HG03108 (cell line): ENCODE results near the gene KPNA3.
"Not testable (repeated sequence)": the region's sequence is repeated elsewhere in the genome, so short reads cannot be mapped to it uniquely, and the experiment has no call there.

Source experiments
- ATAC-seq: cut with Tn5 transposase; IDR thresholded peaks from one replicate; pipeline ENCODE4 v1.9.1; 2021; ENCODE audit warnings: moderate library complexity; ENCODE audit not compliant: unreplicated experiment

Gene KPNA3

DNA sequence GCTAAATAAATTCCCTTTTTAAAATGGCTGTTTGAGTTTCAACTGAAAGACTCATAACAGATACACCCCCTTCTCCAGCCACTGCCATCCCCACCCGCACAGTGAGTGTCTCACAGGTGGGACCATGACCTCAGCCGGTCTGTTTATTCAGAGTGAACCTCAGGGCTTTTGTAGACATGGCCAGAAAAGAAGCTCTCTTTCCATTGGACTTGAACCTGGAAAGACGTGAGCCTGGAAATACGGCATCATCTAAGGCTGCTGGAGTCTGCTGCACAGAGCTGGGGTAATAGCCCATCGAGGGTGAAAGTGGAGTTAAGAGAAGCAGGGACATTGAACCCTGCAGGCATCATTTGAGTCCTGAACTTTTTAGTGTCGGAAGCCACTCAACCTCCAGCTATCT lies 15.2 kb upstream of the KPNA3 start:
- no peak for ATAC-seq

DNA sequence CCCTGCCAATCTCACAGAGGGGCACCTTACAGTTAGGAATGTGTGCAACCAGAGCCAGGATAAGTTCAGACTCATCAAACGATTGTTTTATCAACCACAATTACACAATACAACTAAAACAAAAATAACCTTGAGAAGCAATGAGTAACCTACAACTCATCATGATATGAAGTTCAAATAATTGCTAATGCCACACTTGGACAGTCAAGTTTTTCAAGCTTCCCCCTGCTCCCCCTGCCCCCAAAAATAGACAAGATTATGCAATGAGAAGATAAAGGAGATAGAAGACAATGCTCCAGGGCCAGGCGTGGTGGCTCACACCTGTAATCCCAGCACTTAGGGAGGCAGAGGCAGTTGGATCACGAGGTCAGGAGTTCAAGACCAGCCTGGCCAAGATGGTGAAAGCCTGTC lies 13.6 kb upstream of the KPNA3 start:
- no peak for ATAC-seq

DNA sequence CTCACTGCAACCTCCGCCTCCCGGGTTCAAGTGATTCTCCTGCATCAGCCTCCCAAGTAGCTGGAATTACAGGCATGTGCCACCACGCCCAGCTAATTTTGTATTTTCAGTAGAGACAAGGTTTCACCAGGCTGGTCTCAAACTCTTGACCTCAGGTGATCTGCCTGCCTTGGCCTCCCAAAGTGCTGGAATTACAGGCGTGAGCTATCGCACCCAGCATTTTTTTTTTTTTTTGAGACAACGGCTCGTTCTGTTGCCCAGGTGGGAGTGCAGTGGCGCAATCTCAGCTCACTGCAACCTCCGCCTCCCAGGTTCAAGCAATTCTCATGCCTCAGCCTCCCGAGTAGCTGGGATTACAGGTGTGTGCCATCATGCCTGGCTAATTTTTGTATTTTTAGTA lies 10.6 kb upstream of the KPNA3 start:
- not testable (repeated sequence) for ATAC-seq

DNA sequence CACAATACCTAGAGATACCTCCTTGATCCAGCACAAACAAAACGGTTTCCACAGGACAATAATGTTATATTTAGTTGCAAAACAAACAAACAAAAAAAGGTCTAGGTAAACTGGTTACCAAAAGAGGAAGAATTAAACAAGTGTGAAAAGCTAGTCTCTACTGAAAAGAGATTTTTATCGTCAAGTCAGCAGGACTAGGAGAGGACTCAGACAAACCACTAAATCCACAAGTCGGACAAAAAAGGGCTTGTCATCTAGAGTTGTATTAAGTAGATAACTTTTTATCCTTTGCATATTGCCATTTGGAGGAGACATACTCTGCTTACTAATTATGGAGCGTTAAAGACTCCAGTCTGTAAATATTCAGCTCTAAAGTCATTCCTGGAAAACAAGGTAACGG lies 9.9 kb upstream of the KPNA3 start:
- ATAC-seq = no peak

DNA sequence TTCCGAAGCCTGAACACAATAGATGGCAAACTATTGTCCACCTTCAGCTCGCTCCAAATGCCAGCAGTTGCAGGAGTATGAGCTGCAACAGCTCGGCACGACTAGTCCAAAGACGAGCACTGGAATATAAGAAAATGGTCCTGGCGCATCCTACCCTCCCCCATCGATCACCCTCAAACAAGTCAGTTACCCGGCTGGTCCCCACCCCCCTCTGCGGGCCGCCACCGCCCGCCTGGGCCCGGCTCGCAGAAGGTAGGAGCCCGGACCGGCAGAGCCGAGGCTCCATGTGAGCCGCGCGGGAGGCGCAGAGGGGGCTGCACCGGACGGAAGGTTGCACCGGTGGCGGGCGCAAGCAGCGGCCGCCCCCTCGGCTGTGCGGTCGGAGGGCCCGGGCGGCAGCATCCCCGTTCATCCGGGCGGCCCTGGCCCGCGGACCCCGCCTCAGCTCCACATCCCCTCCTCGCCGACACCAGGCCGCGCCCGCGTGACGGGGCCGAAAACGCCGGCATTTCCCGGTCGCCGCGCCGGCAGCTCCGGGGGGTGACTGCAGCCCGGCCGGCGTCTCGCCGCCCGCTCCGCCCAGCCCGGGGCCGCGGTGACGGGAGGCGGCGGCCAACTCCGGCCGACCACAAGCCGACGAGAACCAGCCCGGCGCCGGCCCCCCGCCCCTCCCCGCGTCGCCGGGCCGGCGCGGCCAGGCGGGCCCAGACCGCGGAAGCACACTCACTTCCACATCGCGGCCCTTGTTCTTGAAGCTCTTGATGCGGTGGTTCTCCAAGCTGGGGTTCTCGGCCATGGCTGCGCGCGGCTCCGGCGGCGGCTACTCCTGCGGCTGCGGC lies 552 bp downstream of the KPNA3 start:
- peak; percentile 9 for ATAC-seq

DNA sequence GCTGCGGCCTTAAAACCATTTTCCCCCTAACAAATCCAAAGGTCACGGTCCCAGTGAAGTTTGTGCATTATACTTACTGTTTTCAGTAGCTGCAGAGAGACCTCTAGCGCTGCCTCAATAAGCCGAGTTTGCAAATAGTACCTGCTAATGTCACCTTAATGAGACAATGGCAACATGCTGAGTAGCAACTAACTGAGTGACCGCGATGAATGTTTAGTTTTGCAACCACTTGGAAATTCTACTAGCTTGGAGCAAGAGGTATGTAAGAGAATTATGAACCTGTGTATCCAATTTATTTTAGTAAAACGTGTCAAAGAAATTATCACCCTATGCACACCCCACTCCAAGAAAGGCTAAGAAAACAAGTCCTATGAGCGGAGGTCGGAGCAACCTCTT lies 1.2 kb downstream of the KPNA3 start:
- peak; percentile 24 for ATAC-seq

DNA sequence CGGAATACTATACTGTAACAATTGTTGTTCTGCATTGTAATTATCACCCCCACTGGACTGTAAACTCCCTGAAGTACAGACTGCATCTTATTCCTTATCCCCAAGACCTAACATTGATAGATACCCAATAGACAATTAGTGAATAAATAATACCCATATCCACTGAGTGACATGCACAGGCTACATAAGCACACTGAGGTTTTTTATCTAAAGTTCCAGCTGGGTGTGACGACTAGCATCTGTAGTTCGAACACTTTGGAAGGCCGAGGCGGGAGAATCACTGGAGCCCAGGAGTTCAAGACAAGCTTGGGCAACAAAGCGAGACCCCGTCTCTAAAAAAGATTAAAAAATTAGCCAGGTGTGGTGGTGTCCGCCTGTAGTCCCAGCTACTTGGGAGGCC lies 2.5 kb downstream of the KPNA3 start:
- no peak for ATAC-seq

DNA sequence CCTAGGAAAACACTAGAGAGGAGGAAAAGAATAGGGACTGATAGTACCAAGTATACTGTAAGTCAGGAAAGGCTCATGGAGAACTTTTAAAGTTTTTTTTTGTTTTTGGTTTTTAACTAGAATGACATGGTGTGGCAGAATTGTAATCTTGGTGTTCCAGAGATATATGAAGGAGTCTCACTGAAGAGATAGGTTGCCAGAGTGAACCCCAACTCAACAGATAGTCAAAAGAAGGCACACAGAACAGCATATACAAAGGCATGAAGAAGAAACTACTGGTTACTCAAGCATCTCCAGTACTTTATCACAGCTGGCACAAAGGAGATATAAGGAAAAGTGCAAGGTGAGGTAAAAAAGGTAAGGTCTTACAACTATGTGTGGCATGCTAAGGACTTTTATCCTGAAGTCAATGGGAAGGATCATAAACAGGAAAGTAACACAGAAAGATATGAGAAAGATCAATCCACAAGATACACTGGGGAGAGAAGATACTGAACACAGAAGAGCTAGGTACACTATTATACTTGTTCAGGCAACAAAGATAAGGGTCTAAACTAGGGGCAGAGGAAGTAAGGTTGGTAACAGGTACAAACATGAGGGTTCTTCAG lies 6.0 kb downstream of the KPNA3 start:
- no peak for ATAC-seq

DNA sequence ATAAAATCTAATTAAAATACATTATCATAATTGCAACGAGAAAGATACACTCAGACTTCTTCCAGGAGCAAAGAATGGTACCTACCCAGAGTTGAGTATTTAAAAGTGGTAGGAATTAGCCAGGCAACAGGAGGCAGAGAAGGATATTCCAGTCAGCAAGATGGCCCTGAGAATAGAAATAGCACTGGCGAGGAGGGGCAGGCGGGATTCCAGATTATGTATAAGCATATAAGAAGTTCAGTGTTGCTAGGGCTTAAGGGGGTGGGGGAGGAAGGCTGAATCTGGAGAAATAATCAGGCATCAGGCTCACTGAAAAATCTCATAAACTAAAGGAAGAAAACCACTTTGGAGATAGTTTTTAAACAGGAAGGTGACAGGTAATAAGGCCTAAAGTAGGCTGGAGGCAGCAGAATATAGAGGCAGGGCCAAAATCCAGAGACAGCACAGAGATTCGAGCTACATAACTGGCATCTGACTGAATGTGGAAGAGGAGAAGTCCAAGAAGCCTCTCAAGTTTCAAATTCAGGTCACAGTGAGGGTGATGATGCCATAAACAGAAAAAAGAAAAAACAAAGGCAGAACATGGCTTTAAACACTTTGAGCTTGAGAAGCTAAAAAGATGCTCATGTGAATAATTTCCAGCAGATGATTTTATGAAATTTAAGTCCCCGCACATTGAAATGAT lies 7.5 kb downstream of the KPNA3 start:
- no peak for ATAC-seq

DNA sequence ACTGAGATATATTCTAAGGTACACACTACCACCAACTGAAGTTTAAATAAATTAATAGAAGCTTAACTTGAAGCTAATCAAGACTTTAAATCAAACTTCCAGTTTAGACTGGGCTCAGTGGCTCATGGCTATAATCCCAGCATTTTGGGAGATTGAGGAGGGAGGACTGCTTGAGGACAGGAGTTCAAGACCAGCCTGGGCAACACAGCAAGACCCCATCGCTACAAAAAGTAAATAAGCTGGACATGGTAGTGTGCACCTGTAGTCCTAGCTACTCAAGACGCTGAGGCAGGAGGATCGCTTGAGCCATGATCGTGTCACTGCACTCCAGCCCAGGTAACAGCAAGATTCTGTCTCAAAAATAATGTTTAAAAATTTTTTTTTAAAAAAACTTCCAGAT lies 8.6 kb downstream of the KPNA3 start:
- ATAC-seq = no peak

DNA sequence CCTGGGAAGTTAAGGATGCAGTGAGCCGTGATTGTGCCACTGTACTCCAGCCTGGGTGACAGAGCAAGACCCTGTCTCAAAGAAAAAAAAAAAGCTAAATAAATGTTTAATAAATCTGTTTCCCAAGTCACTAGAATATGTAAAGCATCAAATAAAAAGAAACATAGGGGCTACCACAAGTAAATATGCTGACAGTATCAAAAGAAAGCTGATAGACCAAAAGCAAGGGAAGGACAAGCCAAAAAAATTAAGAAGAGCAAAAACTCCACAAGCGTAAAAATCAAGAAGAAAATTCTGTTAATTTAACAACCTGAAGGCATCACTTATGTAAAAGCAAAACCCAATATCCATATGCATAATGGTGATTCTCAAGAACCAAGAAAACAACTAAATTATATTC lies 9.7 kb downstream of the KPNA3 start:
- ATAC-seq = no peak

DNA sequence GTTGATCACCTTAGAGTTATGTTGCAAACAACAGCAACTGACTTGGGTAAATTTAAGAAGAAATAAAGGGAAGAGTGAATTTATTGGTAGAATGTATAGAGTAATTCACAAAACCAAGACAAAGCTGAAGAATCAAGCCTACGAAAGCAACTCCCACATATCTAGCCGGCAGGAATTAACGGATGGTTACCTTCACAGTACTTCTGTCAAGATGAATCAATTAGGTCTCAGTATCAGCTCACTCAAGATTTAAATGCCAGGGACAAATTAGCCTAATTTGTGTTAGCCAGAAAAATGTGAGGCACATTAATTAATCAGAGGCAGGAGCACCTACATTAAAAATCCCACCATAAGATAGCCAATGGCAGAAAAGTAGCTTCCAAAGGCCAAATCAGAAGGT lies 10.7 kb downstream of the KPNA3 start:
- ATAC-seq = no peak

DNA sequence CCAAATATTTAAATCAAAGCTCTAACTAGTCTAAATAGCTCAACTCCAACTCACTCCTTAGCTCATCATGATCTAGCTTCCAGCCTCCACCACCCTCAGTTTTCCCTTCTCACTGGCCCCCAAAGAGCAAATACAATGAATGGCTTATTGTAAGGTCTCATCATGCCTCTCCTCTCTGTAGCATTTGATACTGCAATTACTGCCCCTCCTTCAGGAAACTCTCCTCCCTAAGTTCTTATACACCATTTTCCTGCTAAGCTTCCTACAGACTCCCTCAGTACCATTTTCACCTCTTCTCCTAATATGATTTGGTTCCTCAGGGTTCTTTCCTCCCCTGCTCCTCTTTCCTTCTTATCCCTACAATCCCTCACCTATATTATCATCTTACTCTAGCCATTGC lies 12.8 kb downstream of the KPNA3 start:
- ATAC-seq = no peak

DNA sequence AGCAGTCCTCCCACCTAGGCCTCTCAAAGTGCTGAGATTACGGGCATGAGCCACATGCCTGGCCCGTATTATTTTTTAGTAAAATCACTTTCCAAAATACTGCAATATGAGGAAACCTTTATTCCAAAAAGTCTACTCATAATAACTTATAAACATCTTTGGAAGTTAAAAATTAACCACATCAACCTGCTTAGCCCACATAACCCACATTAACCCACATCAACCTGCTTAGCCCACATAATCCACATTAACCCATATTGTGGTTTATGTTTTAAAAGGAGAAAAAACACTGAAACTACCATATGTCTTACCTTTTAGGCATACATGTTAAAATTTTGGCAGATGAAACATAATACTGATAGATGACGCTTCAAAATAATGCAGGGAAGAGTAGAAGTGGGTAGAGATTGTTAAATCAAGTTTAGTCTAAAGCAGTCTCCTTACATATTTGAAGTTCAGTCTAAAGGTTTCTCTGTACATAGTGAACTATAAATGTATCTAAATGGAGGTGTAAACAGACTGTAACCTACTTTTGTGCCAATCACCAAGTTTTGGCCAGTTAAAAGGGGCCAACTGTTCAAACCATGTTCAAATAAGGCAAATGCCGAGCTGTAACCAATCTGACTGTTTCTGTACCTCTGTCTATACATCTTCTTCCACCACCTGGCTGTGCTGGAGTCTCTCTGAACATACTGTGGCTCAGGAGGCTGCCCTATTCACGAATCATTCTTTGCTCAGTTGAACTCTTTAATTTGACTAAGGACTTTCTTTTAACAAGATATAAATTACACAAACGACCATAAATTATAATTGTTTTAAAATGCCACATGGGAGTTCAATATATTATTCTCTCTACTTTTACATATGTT lies 14.5 kb downstream of the KPNA3 start:
- ATAC-seq = no peak

DNA sequence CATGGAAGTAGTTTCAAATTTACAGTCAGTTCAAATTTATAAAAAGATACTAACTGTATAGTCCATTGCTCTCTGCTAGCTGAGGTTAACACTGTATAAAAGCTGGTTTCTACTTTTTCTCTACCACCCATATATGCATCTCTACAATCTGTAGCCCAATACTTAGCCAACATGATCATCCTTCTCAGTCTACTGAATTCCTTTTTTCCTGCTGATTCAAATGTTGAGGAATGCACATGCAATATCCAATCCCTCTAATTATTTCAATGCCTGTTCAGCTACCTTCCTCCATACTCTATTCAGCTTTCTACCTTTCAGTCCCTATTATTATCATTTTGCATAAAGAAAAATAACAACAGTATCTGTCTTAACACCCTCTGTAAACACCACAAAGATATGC lies 15.6 kb downstream of the KPNA3 start:
- ATAC-seq = no peak

DNA sequence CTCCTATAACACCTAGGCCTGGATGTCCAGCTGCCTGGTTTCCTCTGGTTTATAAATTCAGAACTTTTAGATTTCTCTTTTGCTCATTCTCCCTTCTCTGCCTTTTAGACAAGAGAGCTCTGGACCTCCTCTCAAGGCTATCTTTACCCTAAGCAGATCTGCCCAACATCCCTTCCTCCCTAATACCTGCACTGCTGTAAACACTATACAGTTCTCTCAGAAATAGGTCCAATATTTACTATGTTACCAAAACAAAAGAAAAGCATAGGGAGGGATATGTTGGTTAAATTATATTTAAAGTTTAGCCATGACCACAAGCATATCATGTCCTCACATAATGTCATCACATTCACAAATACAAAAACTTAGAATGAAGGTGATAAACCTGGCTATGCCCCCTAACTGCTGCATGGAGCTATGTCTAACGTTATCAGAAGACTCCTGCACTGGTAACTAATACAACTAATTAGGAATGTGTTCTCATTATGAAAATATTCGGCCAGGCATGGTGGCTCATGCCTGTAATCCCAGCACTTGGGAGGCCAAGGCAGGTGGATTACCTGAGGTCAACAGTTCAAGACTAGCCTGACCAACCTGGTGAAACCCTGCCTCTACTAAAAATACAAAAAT lies 18.0 kb downstream of the KPNA3 start:
- ATAC-seq = no peak

DNA sequence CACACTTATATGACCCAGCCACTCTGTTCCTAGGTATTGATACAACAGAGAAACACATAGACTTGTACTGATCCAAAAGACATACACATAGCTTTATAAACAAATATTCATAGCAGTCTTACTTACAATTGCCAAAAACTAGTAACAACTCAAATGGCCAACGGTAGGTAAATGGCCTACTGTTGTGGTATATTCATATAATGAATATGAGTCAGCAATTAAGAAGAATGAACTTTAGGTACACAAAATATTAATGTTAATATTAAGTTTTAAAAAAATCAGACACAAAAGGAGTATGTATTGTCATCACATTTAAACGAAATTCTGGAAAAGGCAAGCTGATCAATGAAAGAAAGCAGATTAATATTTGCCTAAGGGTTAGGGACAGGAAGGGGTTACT lies 19.7 kb downstream of the KPNA3 start:
- no peak for ATAC-seq

DNA sequence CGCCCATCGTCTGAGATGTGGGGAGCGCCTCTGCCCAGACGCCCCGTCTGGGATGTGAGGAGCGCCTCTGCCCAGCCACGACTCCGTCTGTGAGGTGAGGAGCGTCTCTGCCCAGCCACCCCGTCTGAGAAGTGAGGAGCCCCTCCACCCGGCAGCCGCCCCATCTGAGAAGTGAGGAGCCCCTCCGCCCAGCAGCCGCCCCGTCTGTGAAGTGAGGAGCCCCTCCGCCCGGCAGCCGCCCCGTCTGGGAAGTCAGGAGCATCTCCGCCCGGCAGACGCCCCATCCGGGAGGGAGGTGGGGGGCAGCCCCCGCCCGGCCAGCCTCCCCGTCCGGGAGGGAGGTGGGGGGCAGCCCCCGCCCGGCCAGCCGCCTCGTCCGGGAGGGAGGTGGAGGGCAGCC lies 30.7 kb downstream of the KPNA3 start:
- ATAC-seq = not testable (repeated sequence)

DNA sequence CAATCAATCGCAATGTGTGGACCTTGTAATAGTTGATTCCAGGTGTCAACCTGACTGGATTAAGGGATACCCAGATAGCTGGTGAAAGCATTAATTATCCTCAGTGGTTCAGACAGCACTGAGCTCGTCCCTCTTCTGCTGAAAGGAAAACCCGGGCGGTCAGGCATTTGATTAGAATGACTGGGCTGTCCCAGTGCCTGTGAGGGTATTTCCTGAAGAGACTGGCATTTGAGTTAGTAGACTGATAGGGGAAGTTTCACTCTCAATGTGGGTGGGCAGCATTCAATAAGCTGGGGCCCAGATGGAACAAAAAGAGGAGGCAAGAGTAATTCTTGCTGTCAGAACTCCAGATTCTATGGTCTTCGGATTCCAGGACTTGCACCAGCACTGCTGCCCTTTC lies 31.9 kb downstream of the KPNA3 start:
- no peak for ATAC-seq

DNA sequence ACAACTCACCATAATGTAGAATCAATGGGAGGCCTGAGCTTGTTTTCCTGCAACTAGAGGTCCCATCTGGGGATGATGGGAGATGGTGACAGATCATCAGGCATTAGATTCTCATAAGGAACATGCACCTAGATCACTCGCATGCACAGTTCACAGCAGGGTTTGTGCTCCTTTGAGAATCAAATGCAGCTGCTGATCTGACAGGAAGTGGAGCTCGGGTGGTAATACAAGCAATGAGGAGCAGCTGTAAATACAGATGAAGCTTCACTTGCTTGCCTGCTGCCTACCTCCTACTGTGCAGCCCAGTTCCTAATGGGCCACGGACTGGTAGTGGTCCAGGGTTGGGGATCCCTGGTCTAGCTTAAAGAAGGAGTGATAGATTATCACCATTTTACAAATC lies 33.0 kb downstream of the KPNA3 start:
- no peak for ATAC-seq

DNA sequence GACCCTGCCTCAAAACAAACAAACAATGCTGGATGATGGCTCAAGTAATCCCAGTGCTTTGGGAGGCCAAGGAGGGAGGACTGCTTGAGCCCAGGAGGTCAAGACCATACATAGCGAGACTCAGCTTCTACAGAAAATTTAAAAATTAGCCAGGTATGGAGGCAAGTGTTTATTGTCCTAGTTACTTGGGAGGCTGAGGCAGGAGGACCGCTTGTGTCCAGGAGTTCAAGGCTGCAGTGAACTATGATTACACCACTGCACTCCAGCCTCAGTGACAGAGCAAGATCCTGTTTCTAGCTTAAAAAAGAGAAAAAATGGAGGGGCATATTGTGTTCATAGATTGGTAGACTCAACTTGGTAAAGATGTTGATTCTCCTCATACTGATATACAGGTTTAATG lies 36.2 kb downstream of the KPNA3 start:
- ATAC-seq = no peak
